Ectodermal cell (in vitro differentiated cells): ENCODE results near the gene FAN1.

ENCODE experiments used
- H3K27ac ChIP-seq: 2 replicates; pipeline ENCODE4 v1.7.0; 2013; ENCODE audit warnings: mild to moderate bottlenecking, low read depth, low read length; ENCODE audit not compliant: insufficient read depth, poor library complexity, severe bottlenecking
- H3K27me3 ChIP-seq: 2 replicates; pipeline ENCODE4 v1.7.0; 2013; ENCODE audit warnings: mild to moderate bottlenecking, low read length; ENCODE audit not compliant: insufficient read depth, control insufficient read depth, poor library complexity, severe bottlenecking
- H3K36me3 ChIP-seq: one replicate; pipeline ENCODE4 v1.7.0; 2013; ENCODE audit warnings: low read length; ENCODE audit not compliant: control insufficient read depth, insufficient read depth
- H3K4me1 ChIP-seq: one replicate; pipeline ENCODE4 v1.7.0; 2013; ENCODE audit warnings: low read length; ENCODE audit not compliant: control insufficient read depth, insufficient read depth
- H3K4me3 ChIP-seq: 2 replicates; pipeline ENCODE4 v1.7.0; 2013; ENCODE audit warnings: low read depth, low read length, control low read depth; ENCODE audit not compliant: insufficient read depth
- H3K9me3 ChIP-seq: 2 replicates; pipeline ENCODE4 v1.7.0; 2013; ENCODE audit warnings: mild to moderate bottlenecking, low read length, moderate library complexity; ENCODE audit not compliant: control insufficient read depth
- WGBS, 2 experiments: methylation state at CpG; one replicate each; pipeline ENCODE4 v1.1.7; 2013; ENCODE audit warnings: missing lambda C conversion rate in 2 of 2; 5-methylcytosine and 5-hydroxymethylcytosine counted together

FAN1 gene

DNA sequence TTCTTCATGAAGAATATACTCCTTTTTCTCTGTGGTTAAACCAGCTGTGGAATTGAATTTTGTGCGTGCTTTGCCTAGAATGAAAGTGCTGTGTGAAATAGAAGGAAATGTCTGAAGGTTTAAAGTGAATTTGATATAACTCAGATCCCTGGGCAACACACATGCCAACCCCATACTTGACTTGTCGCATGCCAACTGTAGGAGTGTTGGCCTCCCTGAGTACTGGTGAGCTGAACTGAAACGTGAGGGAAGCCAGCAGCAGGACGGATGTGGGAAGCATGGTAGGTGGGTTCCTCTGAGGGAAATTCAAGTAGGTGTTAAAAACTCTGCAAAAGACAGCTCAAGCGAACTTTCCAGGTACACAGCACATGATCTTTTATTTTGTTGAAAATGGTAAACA lies 14.7 kb downstream of the FAN1 start:
- WGBS, 2 experiments: 93 to 98% methylated on average over 5 of the region's 5 CpGs
- Histone ChIP-seq H3K4me1 (peaks cover 25% of the 10 kb centered on the region), H3K36me3 (peaks cover 18% of the 10 kb centered on the region), H3K27me3 (no peaks in the 10 kb centered on the region), H3K9me3 (no peaks in the 10 kb centered on the region), H3K27ac (no peak overlapping the region), H3K4me3 (no peak overlapping the region)

DNA sequence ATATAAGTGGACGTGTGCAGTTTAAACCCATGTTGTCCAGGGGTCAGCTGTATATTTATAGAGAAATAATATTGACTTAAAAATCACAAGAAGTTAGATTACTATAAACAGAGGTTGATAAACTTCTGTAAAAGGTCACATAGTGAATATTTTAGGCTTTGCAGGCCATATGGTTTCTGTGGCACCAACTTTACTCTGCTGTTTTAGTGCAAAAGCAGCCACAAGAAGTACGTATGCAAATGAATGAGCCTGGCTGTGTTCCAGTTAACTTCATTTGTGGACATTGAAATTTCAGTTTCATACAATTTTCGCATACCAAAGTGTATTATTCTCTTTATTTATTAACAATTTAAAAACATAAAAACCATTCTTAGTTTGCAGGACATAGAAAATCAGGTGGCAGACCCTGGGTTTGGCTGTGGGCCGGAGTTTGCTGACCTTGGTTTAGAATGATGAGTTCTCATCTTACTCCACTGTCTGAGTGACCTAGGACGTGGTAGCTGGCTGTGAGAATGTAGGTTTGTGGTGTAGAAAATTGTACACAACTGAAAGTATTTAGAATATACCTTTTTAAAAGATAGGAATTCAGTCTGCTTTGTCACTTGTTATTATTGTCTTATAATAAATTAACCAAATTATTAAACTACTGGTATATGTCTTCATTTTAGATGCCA lies 16.3 kb downstream of the FAN1 start:
- Histone ChIP-seq H3K4me3 (no peak overlapping the region), H3K9me3 (no peaks in the 10 kb centered on the region), H3K27ac (no peak overlapping the region), H3K27me3 (no peaks in the 10 kb centered on the region), H3K36me3 (peaks cover 15% of the 10 kb centered on the region), H3K4me1 (peaks cover 32% of the 10 kb centered on the region)
- WGBS, 2 experiments: 94 to 98% methylated on average over 3 to 5 of the region's 5 CpGs

DNA sequence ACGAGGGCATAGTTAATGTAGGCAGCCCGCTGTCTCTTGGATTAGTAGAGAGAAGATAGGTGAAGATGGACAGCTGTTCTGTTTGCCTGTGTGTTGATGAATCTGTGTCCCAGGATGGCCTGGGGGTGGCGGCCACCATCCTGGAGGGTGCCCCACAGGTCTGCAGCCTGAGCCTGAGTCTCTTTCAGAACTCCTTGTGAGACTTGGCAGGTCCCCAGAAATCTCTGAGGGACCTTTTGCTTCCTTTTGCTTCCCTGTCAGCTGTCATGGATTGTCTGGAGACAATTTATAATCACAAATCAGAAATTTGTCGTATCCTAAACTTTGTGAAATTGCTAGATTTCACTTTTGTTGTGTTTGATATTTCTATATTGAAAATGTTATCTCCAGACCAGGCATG lies 17.4 kb downstream of the FAN1 start:
- H3K4me3 ChIP-seq: no peak overlapping the region
- no peaks in the 10 kb centered on the region for H3K9me3 ChIP-seq
- H3K27me3 ChIP-seq: no peaks in the 10 kb centered on the region
- H3K27ac ChIP-seq: no peak overlapping the region
- WGBS, 2 experiments: 86 to 92% methylated on average over 3 of the region's 4 CpGs
- H3K4me1 ChIP-seq: peaks cover 32% of the 10 kb centered on the region
- peaks cover 23% of the 10 kb centered on the region for H3K36me3 ChIP-seq

DNA sequence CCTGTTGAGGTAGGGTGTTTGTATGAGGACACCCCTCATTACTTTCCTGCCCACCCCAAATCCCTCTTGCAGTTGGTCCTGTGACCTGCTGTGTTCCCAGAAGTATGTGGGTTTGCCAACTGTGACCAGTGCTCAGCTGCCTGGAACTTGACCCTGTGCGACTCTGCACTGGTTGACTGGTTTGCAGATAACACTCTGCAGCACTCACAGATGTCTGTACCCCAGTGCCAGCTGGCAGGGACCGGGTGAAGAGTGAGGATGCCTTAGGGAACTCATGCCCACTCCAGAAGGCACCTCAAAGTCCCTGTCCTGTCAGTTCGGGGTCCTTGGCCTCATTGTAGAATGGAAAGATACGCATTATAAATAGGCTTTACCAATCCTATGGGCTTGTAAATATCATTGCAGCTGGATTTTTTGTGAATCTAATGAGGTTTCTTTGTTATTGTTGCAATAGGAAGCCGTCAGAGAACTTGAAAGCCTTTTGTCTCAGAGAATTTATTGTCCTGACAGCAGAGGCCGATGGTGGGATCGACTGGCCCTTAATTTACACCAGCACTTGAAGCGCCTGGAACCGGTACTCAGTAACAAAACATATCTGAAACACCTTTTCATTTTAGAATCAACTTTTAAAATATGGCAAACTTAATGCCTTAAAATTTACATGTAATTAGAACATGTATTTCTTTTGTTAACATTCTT lies 18.2 kb downstream of the FAN1 start:
- Histone ChIP-seq H3K27ac (peak overlapping the region; percentile 96), H3K9me3 (no peaks in the 10 kb centered on the region), H3K4me1 (peaks cover 32% of the 10 kb centered on the region), H3K36me3 (peaks cover 31% of the 10 kb centered on the region), H3K4me3 (no peak overlapping the region), H3K27me3 (no peaks in the 10 kb centered on the region)
- WGBS, 2 experiments: 18 to 21% methylated on average over 9 of the region's 9 CpGs

DNA sequence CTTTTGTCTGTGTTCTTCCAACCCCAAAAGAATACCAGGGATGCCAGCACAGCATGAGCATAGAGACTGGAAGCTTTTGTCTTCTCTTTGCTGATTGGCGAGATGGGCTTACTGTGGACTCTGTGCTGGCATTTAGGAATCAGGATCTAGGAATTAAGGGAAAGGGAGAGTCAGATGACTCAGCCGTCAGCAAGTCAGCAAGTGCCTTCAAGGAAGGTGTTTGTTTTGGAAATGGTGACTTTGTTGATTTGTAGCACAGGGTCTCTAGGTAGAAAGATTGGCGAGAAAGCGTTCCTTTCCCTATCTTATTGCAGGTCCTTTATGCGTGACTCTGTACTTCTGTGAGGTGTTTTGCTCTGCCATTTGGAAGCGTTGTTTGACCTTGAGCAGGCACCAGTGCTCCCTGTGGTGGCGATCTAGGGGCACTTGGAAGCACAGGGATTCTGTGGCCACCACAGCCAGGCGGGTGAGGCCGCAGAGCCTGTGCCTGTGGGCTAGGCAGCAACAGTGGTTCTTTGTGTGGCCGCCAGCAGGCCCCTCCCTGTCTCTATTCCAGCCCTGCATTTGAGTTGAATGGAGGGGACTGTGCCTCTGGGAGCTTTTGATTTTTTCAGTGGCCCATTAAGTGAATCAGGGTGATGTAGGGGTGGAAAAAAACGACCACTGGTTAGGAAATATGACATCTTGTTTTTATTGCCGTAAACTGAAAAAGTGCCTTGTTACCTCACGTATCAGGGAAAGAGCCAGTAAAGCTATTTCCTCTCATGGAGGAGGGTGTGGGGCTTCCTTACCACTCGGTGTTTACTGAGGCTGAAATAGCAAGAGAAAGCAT lies 19.0 kb downstream of the FAN1 start:
- WGBS, 2 experiments: 29 to 31% methylated on average over 14 of the region's 14 CpGs
- H3K36me3 ChIP-seq: peaks cover 35% of the 10 kb centered on the region
- peaks cover 32% of the 10 kb centered on the region for H3K4me1 ChIP-seq
- H3K9me3 ChIP-seq: no peaks in the 10 kb centered on the region
- no peak overlapping the region for H3K4me3 ChIP-seq
- H3K27ac ChIP-seq: peak overlapping the region; percentile 96
- no peaks in the 10 kb centered on the region for H3K27me3 ChIP-seq

DNA sequence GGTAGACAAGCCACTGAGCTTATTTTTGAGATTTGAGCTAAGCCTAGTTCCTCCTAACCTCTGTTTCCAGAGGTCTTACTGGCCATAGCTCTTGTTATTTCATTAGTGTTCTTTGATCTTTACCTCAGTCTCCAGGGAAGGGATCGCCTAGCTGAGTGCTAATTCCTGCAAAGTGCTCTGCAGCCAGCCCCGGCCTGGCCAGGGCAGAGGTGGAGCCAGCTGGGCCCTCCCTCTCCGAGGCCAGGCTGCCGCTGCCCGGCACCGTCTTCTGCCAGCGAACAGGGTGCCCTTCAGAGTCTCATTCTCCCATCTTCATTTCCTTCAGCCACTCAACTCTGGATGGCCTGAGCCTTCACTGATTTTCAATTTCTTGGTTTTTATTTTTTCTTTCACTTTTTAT lies 19.7 kb downstream of the FAN1 start:
- Histone ChIP-seq H3K9me3 (no peaks in the 10 kb centered on the region), H3K4me3 (no peak overlapping the region), H3K4me1 (peaks cover 32% of the 10 kb centered on the region), H3K27me3 (no peaks in the 10 kb centered on the region), H3K27ac (peak overlapping the region; percentile 96), H3K36me3 (peaks cover 31% of the 10 kb centered on the region)
- 60 to 61% methylated on average over 7 of the region's 7 CpGs for WGBS, 2 experiments

DNA sequence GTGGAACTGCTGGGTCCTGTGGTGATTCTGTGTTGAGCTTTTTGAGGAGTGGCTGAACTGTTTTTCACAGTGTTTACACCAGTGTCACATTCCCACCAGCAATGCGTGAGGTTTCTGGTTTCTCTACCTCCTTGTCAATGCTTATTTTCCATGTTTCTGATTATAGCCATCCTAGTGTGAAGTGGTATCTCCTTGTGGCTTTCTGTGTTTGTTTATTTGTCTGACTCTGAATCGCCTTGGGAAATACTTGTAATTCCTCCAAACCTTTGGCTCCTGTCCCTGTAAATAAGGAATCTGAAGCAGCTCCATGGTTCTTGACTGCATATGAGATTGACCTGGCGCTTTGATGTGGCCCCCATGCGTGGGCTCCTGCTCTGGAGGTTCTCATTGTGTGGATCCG lies 20.6 kb downstream of the FAN1 start:
- Histone ChIP-seq H3K27me3 (no peaks in the 10 kb centered on the region), H3K27ac (no peak overlapping the region), H3K9me3 (no peaks in the 10 kb centered on the region), H3K4me1 (peaks cover 32% of the 10 kb centered on the region), H3K36me3 (peaks cover 33% of the 10 kb centered on the region), H3K4me3 (no peak overlapping the region)
- WGBS, 2 experiments: 92% methylated on average over 5 of the region's 5 CpGs

DNA sequence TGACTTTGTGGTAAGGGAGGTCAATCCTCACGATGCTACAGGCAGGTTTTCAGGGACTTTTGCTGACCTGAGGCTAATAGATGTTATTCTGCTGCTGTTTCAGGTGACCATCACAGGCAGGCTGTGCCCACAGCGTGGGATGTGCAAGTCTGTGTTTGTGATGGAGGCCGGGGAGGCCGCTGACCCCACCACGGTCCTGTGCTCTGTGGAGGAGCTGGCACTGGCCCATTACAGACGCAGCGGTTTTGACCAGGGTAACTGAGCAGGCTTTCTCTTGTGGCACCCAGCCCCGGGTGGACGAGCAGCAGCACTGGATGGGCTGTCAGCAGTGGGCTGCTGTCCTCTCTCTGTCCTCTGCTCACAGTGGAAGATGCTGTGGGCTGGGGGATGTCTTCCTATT lies 22.0 kb downstream of the FAN1 start:
- H3K9me3 ChIP-seq: no peaks in the 10 kb centered on the region
- no peaks in the 10 kb centered on the region for H3K27me3 ChIP-seq
- H3K27ac ChIP-seq: no peak overlapping the region
- H3K4me3 ChIP-seq: no peak overlapping the region
- WGBS, 2 experiments: 93 to 94% methylated on average over 9 of the region's 9 CpGs
- peaks cover 41% of the 10 kb centered on the region for H3K36me3 ChIP-seq
- H3K4me1 ChIP-seq: peaks cover 32% of the 10 kb centered on the region

DNA sequence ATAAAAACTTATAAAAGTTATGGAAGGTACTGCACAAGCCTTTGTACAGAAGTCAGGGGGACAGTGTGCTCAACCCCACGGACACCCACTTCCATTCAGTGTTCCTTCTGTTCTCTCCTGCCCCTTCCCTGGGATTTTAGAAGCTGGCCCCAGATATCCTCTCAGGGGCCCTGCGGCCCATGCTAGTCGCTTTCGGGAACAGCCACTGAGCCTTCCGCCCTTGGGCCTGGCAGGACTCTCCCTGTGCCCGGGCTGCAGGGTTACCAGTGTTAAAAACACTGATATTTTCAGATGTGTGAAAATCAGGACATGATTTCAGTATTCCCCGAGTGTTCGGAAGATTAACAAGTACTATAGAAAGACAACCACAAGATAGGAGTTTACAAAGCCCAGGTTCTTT lies 22.4 kb downstream of the FAN1 start:
- Histone ChIP-seq H3K4me1 (peaks cover 28% of the 10 kb centered on the region), H3K9me3 (no peaks in the 10 kb centered on the region), H3K4me3 (no peak overlapping the region), H3K27ac (no peak overlapping the region), H3K36me3 (peaks cover 44% of the 10 kb centered on the region), H3K27me3 (no peaks in the 10 kb centered on the region)
- WGBS, 2 experiments: 91 to 95% methylated on average over 8 of the region's 8 CpGs

DNA sequence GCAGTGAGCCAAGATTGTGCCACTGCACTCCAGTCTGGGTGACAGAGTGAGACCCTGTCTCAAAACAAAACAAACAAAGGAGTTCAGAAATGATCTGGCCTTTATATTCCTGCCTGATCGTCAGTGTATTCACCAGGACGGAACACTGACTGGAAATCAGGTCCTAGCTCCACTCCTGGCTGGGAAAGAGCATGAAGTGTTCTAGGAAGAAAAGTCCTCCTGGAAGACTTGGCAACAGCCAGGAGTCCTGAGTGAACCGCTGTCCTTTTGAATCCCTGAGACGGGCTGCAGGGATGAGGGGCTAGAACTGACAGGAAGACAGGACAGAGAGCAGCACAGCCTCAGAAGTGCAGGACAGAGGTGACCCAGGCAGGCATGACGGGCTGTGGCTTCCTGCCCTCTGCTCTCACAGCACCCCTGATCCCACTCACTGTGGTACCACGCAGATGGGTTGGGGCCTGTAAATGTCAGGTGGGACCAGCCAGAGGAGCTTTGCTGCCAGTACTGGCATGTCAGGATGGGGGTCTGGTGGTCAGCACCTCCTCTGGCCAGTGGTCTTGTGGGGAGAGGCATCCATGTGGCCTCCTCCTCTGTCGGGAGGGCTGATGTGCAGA lies 23.5 kb downstream of the FAN1 start:
- Histone ChIP-seq H3K36me3 (peaks cover 44% of the 10 kb centered on the region), H3K9me3 (no peaks in the 10 kb centered on the region)

More for the DNA sequence above, 23.5 kb downstream of the FAN1 start:
- Histone ChIP-seq H3K4me3 (no peak overlapping the region), H3K27me3 (no peaks in the 10 kb centered on the region), H3K4me1 (peaks cover 18% of the 10 kb centered on the region), H3K27ac (no peak overlapping the region)
- WGBS, 2 experiments: 91 to 94% methylated on average over 7 of the region's 7 CpGs
